ENCODE measurements around the gene PIEZO1.

DNA sequence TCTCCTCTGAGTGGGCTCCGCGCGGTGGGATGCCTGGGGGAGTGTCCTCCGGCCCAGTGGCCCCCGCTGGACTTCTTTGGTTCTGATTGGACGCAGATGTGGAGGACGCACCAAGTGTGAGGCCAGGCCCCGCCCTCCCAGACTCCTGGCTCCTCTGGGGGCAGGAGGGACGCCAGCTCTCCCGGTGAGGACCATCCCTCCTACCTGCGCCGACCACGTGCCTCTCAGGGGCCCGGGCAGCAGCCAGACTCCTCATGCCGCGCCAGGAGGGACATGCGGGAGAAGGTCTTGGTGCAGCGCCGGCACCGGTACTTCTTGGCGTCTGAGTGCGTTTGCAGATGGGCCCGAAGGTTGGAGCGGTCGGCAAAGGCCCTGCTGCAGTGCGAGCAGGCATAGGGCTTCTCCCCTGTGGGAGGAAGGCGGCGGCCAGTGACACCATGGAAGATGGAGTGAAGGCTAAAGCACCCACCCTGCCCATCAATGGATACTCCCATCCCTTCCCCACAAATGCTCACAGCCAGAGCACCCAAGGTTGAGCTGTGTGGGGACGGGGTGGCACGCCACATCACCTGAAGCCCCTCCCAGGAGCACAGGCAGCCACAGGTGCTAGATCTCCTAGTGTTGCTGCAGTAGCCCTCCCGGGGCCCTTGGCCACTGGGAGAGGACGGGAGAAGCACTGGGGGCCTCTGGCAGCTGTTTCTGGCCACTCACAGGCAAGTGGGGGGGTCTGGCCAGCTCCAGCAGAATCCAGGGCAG lies 106.6 kb downstream of the PIEZO1 start:
- TF ChIP-seq, protein P1, sequence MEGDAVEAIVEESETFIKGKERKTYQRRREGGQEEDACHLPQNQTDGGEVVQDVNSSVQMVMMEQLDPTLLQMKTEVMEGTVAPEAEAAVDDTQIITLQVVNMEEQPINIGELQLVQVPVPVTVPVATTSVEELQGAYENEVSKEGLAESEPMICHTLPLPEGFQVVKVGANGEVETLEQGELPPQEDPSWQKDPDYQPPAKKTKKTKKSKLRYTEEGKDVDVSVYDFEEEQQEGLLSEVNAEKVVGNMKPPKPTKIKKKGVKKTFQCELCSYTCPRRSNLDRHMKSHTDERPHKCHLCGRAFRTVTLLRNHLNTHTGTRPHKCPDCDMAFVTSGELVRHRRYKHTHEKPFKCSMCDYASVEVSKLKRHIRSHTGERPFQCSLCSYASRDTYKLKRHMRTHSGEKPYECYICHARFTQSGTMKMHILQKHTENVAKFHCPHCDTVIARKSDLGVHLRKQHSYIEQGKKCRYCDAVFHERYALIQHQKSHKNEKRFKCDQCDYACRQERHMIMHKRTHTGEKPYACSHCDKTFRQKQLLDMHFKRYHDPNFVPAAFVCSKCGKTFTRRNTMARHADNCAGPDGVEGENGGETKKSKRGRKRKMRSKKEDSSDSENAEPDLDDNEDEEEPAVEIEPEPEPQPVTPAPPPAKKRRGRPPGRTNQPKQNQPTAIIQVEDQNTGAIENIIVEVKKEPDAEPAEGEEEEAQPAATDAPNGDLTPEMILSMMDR (conservative IDR thresholded peaks at IDR 0.05 in 1 of 2, IDR thresholded peaks at IDR 0.05 in 1 of 2; ENCODE audit: low read depth in 1 of 2, low read length in 2 of 2): no peak
- TF ChIP-seq EZH2 (IDR thresholded peaks at IDR 0.05; ENCODE audit: low read length, missing control alignments): no peak

Measured in fibroblast of lung (primary cell).